PC-3 (cell line): ENCODE measurements around the gene ADH6.

Experiments
- CTCF ChIP-seq: fragments of 300-600 bp; sonication (generic); conservative IDR thresholded peaks from 2 replicates; pipeline ENCODE4 v1.5.1; 2017; ENCODE audit warnings: antibody characterized with exemption, low read depth, mild to moderate bottlenecking, low read length
- EZH2 ChIP-seq: fragments of 300-600 bp; sonication (generic); IDR thresholded peaks from one replicate; pipeline ENCODE4 v1.6.1; 2017; ENCODE audit warnings: antibody characterized with exemption, mild to moderate bottlenecking, low read length; ENCODE audit not compliant: unreplicated experiment

- no peak for TF ChIP-seq EZH2
- TF ChIP-seq CTCF = no peak
Observed at GRCh38 chr4:99219072-99219471, at the start of gene ADH6.
